WTC11 (cell line): Measurements from ENCODE around the gene DIP2A. TPM values are rescaled to one million over a fixed set of nuclear protein-coding genes. Genes with fewer than 3 reads are reported as not detected.

Experiments
- ATAC-seq: fragments of 200-7000 bp; cut with Tn5 transposase; 2 replicates; pipeline ENCODE4 v1.10.0; 2021; ENCODE audit warnings: mild to moderate bottlenecking, moderate library complexity
- CTCF ChIA-PET: fragments of 300-600 bp; sonication (Branson Sonifier 250); formaldehyde crosslinking; loops from one replicate; lab custom pipeline; 2021; ENCODE audit warnings: antibody characterized with exemption; lab: Charles Lee
- POLR2A ChIA-PET: fragments of 350-600 bp; sonication (Branson Sonifier 250); formaldehyde crosslinking; loops from one replicate; lab custom pipeline; 2021; ENCODE audit warnings: antibody characterized with exemption; lab: Charles Lee
- DNase-seq: peaks from one replicate; pipeline ENCODE4 v3.0.0; 2021; ENCODE audit warnings: low spot score
- H3K27ac Mint-ChIP-seq: 2 replicates; pipeline ENCODE4 v1.8.0; 2021; ENCODE audit warnings: mixed read lengths
- H3K27me3 Mint-ChIP-seq: 2 replicates; pipeline ENCODE4 v1.8.0; 2021; ENCODE audit warnings: low read depth, mild to moderate bottlenecking, moderate library complexity, mixed read lengths
- H3K36me3 Mint-ChIP-seq: 2 replicates; pipeline ENCODE4 v1.8.0; 2021; ENCODE audit warnings: mixed read lengths
- H3K4me1 Mint-ChIP-seq: 2 replicates; pipeline ENCODE4 v1.8.0; 2022; ENCODE audit warnings: mixed read lengths
- H3K4me3 Mint-ChIP-seq: 2 replicates; pipeline ENCODE4 v1.8.0; 2021; ENCODE audit warnings: mild to moderate bottlenecking, moderate library complexity, mixed read lengths
- H3K9me3 Mint-ChIP-seq: 2 replicates; pipeline ENCODE4 v1.8.0; 2021; ENCODE audit warnings: mixed read lengths
- ATF3 ChIP-seq: sonication (generic); formaldehyde crosslinking; conservative IDR thresholded peaks from 2 replicates; pipeline ENCODE4 v1.8.1; 2022; ENCODE audit warnings: mild to moderate bottlenecking, missing genetic modification reagents
- CREM ChIP-seq: sonication (generic); formaldehyde crosslinking; IDR thresholded peaks from 2 replicates; pipeline ENCODE4 v1.8.1; 2022; ENCODE audit warnings: mild to moderate bottlenecking, missing genetic modification reagents, moderate library complexity
- ELF4 ChIP-seq: sonication (generic); formaldehyde crosslinking; IDR thresholded peaks from 2 replicates; pipeline ENCODE4 v1.8.1; 2022; ENCODE audit warnings: low read depth, mild to moderate bottlenecking, moderate library complexity, missing genetic modification reagents
- IRF2 ChIP-seq: sonication (generic); formaldehyde crosslinking; IDR thresholded peaks from 2 replicates; pipeline ENCODE4 v1.8.0; 2022; ENCODE audit warnings: low read depth, missing genetic modification reagents, borderline replicate concordance
- JUN ChIP-seq: sonication (generic); formaldehyde crosslinking; IDR thresholded peaks from 2 replicates; pipeline ENCODE4 v1.8.0; 2023; ENCODE audit warnings: mild to moderate bottlenecking, missing genetic modification reagents
- NFATC4 ChIP-seq: fragments of 250-450 bp; sonication (Bioruptor Pico); IDR thresholded peaks from 2 replicates; pipeline ENCODE4 v1.9.0; 2021; ENCODE audit warnings: mild to moderate bottlenecking
- NFE2L1 ChIP-seq: sonication (generic); formaldehyde crosslinking; IDR thresholded peaks from 2 replicates; pipeline ENCODE4 v1.8.1; 2023; ENCODE audit warnings: missing genetic modification reagents
- NFYB ChIP-seq: sonication (generic); formaldehyde crosslinking; conservative IDR thresholded peaks from 2 replicates; pipeline ENCODE4 v1.8.0; 2022; ENCODE audit warnings: low read depth, missing genetic modification reagents
- OVOL2 ChIP-seq: fragments of 250-450 bp; sonication (Bioruptor Pico); IDR thresholded peaks from 2 replicates; pipeline ENCODE4 v1.9.0; 2021; ENCODE audit warnings: mild to moderate bottlenecking, borderline replicate concordance
- PRRX2 ChIP-seq: fragments of 250-450 bp; sonication (Bioruptor Pico); IDR thresholded peaks from 2 replicates; pipeline ENCODE4 v1.8.0; 2021; ENCODE audit warnings: mild to moderate bottlenecking
- TEAD4 ChIP-seq: sonication (generic); formaldehyde crosslinking; IDR thresholded peaks from 2 replicates; pipeline ENCODE4 v1.8.0; 2022; ENCODE audit warnings: mild to moderate bottlenecking, missing genetic modification reagents
- TP53 ChIP-seq: sonication (generic); formaldehyde crosslinking; IDR thresholded peaks from 2 replicates; pipeline ENCODE4 v1.8.1; 2023; ENCODE audit warnings: mild to moderate bottlenecking, missing genetic modification reagents
- ZMAT4 ChIP-seq: fragments of 250-450 bp; sonication (Bioruptor Pico); IDR thresholded peaks from 2 replicates; pipeline ENCODE4 v1.9.0; 2021; ENCODE audit warnings: mild to moderate bottlenecking
- ZNF121 ChIP-seq: sonication (generic); formaldehyde crosslinking; IDR thresholded peaks from 2 replicates; pipeline ENCODE4 v1.8.0; 2023; ENCODE audit warnings: missing genetic modification reagents
- ZNF138 ChIP-seq: sonication (generic); formaldehyde crosslinking; conservative IDR thresholded peaks from 2 replicates; pipeline ENCODE4 v1.8.1; 2022; ENCODE audit warnings: mild to moderate bottlenecking, moderate library complexity, missing genetic modification reagents
- ZNF219 ChIP-seq: sonication (generic); formaldehyde crosslinking; IDR thresholded peaks from 2 replicates; pipeline ENCODE4 v1.8.0; 2023; ENCODE audit warnings: missing genetic modification reagents, mild to moderate bottlenecking, borderline replicate concordance
- ZNF396 ChIP-seq: fragments of 250-450 bp; sonication (Bioruptor Pico); IDR thresholded peaks from 2 replicates; pipeline ENCODE4 v1.8.0; 2021; ENCODE audit warnings: mild to moderate bottlenecking, moderate library complexity, borderline replicate concordance
- ZNF423 ChIP-seq: fragments of 250-450 bp; sonication (Bioruptor Pico); IDR thresholded peaks from 2 replicates; pipeline ENCODE4 v2.1.2; 2022; ENCODE audit warnings: mild to moderate bottlenecking, moderate library complexity
- total RNA-seq: library from RNA; stranded (reverse); gene quantifications from 3 replicates; pipeline ENCODE4 v1.2.3, GENCODE V29; 2021
- TF ChIP-seq, protein P1 (sequence below): sonication (generic); formaldehyde crosslinking; conservative IDR thresholded peaks from 2 replicates; pipeline ENCODE4 v1.8.1; 2023; ENCODE audit warnings: mild to moderate bottlenecking, low read depth, missing genetic modification reagents, moderate library complexity
- TF ChIP-seq, protein P2 (sequence below): sonication (generic); formaldehyde crosslinking; IDR thresholded peaks from 2 replicates; pipeline ENCODE4 v1.8.0; 2022; ENCODE audit warnings: mild to moderate bottlenecking, missing genetic modification reagents
- TF ChIP-seq, protein P3 (sequence below): sonication (generic); formaldehyde crosslinking; IDR thresholded peaks from 2 replicates; pipeline ENCODE4 v1.8.1; 2022; ENCODE audit warnings: mild to moderate bottlenecking, missing genetic modification reagents, moderate library complexity, borderline replicate concordance

DIP2A gene
- total RNA-seq, 1 experiment from 2014 or later: 39.4 TPM

DNA sequence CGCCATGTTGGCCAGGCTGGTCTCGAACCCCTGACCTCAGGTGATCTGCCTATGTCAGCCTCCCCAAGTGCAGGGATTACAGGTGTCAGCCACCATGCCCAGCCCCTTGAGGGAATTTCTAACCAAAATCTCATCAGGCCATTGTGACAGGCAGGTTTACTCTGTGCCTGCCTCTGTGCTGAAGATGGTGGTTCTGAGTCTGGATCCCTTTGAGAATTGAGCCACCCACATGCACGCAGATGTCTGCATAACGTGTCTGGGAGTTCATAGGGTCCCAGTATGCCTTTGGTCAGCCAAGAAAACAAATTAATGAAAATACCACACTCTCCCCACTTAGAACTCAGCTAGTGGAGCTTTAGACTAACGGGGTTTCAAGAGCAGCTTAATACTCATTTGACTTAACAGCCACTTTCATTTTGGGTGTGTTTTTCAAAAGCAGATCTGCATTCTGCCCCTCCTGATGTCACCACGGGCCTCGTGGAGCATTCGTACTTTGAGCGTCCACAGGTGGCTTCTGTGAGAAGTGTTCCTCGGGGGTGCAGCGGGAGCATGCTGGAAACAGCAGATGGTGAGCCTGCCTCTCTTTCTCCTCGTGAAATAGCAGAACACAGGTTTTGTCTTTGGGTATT is 45.3 kb downstream of the DIP2A start:
- ChIA-PET POLR2A (no interaction called here), CTCF (no interaction called here)
- ATAC-seq (no peak), DNase-seq (no peak)
- peaks cover 33% of the 10 kb centered on the region for H3K36me3 Mint-ChIP-seq
- no peaks in the 10 kb centered on the region for H3K27me3 Mint-ChIP-seq
- no peak overlapping the region for H3K27ac Mint-ChIP-seq
- no peak overlapping the region for H3K4me3 Mint-ChIP-seq
- H3K9me3 Mint-ChIP-seq: no peaks in the 10 kb centered on the region
- TF ChIP-seq ZNF396 (CRISPR knock-in tag) (no peak), ZMAT4 (no peak)
- H3K4me1 Mint-ChIP-seq: no peaks in the 10 kb centered on the region

- CTCF ChIA-PET: no interaction called here
- Mint-ChIP-seq H3K36me3 (peaks cover 33% of the 10 kb centered on the region), H3K4me1 (no peaks in the 10 kb centered on the region), H3K4me3 (no peak overlapping the region), H3K9me3 (peaks cover under 1% of the 10 kb centered on the region; the same call in 1 of the 2 replicates), H3K27me3 (no peaks in the 10 kb centered on the region), H3K27ac (no peak overlapping the region)
- DNase-seq: no peak
- ATAC-seq: no peak
- TF ChIP-seq TEAD4 (CRISPR knock-in tag) (no peak), JUN (CRISPR knock-in tag) (no peak), ZNF219 (CRISPR knock-in tag) (no peak), NFATC4 (no peak), ZNF121 (no peak)
- POLR2A ChIA-PET: no interaction called here
Measured at GRCh38 chr21:46504666-46505065, 46.0 kb downstream of the DIP2A start.

- H3K27me3 Mint-ChIP-seq: no peaks in the 10 kb centered on the region
- ChIA-PET POLR2A (interaction anchor here (0.7 kb wide), 1 partner anchor 223 kb away, joined by 9 read pairs; no protein-coding TSS in a partner anchor), CTCF (no interaction called here)
- TF ChIP-seq IRF2 (CRISPR knock-in tag) (no peak), CREM (no peak), OVOL2 (no peak), ATF3 (no peak), ZNF423 (CRISPR knock-in tag) (no peak), ELF4 (no peak), NFYB (no peak)
- TF ChIP-seq, all 79 proteins: peak for 0
- H3K36me3 Mint-ChIP-seq: peaks cover 46% of the 10 kb centered on the region
- no peak overlapping the region for H3K4me3 Mint-ChIP-seq
- ATAC-seq: no peak
- no peaks in the 10 kb centered on the region for H3K4me1 Mint-ChIP-seq
- DNase-seq: no peak
- H3K9me3 Mint-ChIP-seq: peaks cover 6% of the 10 kb centered on the region
- H3K27ac Mint-ChIP-seq: no peak overlapping the region
Measured at GRCh38 chr21:46507562-46507961, 48.9 kb downstream of the DIP2A start.

DNA sequence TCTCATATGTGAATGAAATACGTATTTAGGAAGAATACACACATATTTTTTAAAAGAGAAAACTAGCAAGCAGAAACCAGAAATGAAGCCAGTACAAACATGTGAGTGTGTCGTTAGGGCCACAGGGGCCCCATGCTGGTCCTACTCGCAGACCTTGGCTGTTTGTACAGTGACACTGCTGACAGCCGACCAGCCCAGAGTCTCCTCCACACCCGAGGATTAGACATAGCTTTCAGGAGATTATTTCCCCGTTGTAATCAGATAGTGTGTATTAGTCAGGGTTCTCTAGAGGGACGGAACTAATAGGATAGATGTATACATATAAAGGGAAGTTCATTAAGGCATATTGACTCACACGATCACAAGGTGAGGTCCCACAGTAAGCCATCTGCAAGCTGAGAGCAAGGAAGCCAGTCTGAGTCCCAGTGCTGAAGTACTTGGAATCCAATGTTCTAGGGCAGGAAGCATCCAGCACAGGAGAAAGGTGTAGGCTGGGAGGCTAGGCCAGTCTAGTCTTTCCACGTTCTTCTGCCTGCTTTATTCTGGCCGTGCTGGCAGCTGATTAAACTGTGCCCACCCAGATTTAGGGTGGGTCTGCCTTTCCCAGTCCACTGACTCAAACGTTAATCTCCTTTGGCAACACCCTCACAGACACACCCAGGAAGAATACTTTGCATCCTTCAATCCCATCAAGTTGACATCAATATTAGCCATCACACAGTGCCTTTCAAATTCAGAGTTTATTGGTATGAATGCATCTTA is 51.2 kb downstream of the DIP2A start:
- no peak overlapping the region for H3K27ac Mint-ChIP-seq
- peaks cover 6% of the 10 kb centered on the region for H3K9me3 Mint-ChIP-seq
- H3K4me3 Mint-ChIP-seq: no peak overlapping the region
- H3K27me3 Mint-ChIP-seq: no peaks in the 10 kb centered on the region
- ATAC-seq: no peak
- DNase-seq: no peak
- ChIA-PET CTCF (interaction anchor here (0.6 kb wide), 1 partner anchor 139 kb away, joined by 4 read pairs; no protein-coding TSS in a partner anchor), POLR2A (no interaction called here)
- H3K36me3 Mint-ChIP-seq: peaks cover 40% of the 10 kb centered on the region
- H3K4me1 Mint-ChIP-seq: no peaks in the 10 kb centered on the region
- TF ChIP-seq TP53 (CRISPR knock-in tag): no peak
- TF ChIP-seq, protein P1, sequence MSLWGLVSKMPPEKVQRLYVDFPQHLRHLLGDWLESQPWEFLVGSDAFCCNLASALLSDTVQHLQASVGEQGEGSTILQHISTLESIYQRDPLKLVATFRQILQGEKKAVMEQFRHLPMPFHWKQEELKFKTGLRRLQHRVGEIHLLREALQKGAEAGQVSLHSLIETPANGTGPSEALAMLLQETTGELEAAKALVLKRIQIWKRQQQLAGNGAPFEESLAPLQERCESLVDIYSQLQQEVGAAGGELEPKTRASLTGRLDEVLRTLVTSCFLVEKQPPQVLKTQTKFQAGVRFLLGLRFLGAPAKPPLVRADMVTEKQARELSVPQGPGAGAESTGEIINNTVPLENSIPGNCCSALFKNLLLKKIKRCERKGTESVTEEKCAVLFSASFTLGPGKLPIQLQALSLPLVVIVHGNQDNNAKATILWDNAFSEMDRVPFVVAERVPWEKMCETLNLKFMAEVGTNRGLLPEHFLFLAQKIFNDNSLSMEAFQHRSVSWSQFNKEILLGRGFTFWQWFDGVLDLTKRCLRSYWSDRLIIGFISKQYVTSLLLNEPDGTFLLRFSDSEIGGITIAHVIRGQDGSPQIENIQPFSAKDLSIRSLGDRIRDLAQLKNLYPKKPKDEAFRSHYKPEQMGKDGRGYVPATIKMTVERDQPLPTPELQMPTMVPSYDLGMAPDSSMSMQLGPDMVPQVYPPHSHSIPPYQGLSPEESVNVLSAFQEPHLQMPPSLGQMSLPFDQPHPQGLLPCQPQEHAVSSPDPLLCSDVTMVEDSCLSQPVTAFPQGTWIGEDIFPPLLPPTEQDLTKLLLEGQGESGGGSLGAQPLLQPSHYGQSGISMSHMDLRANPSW: no peak
- TF ChIP-seq PRRX2 (CRISPR knock-in tag): no peak
- TF ChIP-seq NFE2L1 (CRISPR knock-in tag): no peak
- TF ChIP-seq, protein P2, sequence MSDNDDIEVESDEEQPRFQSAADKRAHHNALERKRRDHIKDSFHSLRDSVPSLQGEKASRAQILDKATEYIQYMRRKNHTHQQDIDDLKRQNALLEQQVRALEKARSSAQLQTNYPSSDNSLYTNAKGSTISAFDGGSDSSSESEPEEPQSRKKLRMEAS (CRISPR knock-in tag): no peak
- TF ChIP-seq, protein P3, sequence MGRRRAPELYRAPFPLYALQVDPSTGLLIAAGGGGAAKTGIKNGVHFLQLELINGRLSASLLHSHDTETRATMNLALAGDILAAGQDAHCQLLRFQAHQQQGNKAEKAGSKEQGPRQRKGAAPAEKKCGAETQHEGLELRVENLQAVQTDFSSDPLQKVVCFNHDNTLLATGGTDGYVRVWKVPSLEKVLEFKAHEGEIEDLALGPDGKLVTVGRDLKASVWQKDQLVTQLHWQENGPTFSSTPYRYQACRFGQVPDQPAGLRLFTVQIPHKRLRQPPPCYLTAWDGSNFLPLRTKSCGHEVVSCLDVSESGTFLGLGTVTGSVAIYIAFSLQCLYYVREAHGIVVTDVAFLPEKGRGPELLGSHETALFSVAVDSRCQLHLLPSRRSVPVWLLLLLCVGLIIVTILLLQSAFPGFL: no peak
- no peak for TF ChIP-seq ELF4
- no peak for TF ChIP-seq NFYB
- no peak for TF ChIP-seq ZNF138 (CRISPR knock-in tag)
